T-helper 2 cell treated with Interferon-gamma antibody and Interleukin-4, amounts not matched to agents 100 ng/mL and 5 ng/mL, for 36 hours (primary cell): ENCODE results near the gene SPATA1. TPM values are rescaled to one million over a fixed set of nuclear protein-coding genes. Genes with fewer than 3 reads are reported as not detected.

Experiments
- intact Hi-C: fragments of 100-400 bp; cut with micrococcal nuclease; formaldehyde crosslinking; loops from one replicate; pipeline ENCODE4 v1.15.1; 2023
- total RNA-seq: library from RNA; stranded (reverse); gene quantifications from 2 replicates; pipeline ENCODE4 v1.2.3, GENCODE V29; 2022

SPATA1 gene
- total RNA-seq, 1 donor from 2014 or later = 1.8 TPM

DNA sequence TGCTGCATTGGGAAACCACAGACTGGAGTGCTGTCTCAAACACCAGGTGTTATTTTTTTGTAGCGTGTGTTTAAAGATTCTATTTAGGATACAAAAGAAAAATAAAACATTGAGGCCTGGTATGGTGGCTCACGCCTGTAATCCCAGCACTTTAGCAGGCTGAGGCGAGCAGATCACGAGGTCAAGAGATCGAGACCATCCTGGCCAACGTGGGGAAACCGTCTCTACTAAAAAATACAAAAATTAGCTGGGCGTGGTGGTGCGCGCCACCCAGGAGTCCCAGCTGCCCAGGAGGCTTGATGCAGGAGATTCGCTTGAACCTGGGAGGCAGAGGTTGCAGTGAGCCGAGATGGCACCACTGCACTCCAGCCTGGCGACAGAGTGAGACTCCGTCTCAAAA is 1.7 kb downstream of the SPATA1 start:
- intact Hi-C loops = loop anchor here (2.0 to 10.0 kb wide), 7 partner anchors 73 to 769 kb away; partner anchors contain the start of genes BCL10, C1orf52, MCOLN2 and SYDE2

GRCh38 chr1:84508510-84508909 is 2.3 kb downstream of the SPATA1 start:
- intact Hi-C loops = loop anchor here (5.0 to 10.0 kb wide), 5 partner anchors 346 to 769 kb away; partner anchors contain the start of genes BCL10, MCOLN2 and SYDE2

- intact Hi-C loops = loop anchor here (5.0 to 10.0 kb wide), 5 partner anchors 346 to 768 kb away; partner anchors contain the start of genes BCL10, MCOLN2 and SYDE2
Observed at GRCh38 chr1:84509029-84509428, 2.8 kb downstream of the SPATA1 start.

GRCh38 chr1:84510165-84510564 is 4.0 kb downstream of the SPATA1 start:
- intact Hi-C loops = no loop called here

DNA sequence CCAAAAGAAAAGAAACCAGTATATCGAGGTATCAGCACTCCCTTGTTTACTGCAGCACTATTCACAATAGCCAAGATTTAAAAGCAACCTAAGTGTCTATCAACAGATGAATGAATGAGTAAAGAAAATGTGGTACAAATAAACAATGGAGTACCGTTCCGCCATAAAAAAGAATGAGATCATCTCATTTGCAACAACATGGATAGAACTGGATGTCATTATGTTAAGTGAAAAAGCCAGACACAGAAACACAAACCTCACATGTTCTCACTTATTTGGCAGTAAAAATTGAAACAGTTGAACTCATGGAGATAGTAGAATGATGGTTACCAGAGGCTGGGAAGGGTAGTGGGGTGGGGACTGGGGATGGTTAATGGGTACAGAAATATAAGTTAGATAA is 4.5 kb downstream of the SPATA1 start:
- intact Hi-C loops = no loop called here

DNA sequence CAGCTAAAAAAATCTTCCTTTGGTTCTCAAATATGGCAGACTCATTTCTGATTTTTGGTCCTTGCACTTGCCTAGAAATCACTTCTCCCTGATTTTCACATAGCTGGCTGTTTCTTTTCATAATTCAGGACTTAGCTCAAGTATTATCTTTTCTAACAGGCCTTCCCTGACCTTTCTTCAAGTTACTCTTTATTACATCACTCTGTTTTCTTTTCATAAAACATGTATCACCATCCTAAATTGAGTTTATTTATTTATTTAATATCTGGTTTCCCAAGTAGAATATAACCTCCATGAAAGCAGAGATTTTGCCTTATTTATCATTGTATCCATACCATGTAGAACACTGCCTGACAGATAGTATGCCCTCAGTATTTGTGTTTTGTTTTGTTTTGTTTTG is 18.4 kb downstream of the SPATA1 start:
- intact Hi-C loops = no loop called here

DNA sequence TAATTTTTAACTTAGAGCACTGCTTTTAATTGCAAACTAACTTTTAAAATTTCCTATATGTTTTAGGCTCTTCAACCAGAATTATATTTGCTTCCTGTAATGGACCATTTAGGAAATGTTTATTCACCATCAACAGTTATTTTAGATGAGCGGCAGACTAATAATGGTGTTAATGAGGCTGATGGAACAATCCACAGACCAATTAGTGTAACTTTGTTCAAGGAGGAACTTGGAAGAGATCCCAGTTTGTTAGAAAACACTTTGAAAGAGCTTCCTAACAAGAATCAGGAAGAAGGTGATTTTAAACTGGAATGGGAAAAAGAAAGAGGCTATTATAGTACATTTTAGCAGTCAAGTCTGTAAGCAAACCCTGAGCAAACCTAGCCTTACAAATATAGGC is 19.6 kb downstream of the SPATA1 start:
- intact Hi-C loops = no loop called here

DNA sequence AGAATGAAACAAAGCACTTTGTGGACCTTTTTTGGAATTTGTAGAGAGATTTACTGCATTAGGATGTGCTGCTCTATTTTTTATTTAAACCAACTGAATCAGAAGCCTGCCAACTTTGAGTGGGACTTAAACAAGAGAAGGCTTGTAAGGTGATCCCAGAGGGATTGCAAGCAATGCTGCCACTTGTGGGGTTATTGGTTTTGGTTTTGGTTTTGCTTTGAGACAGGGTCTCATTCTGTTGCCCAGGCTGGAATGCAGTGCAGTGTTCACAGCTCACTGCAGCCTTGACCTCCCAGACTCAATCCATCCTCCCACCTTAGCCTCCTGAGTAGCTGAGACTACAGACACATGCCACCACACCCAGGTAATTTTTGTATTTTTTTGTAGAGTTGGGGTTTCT is 32.4 kb downstream of the SPATA1 start:
- intact Hi-C loops = no loop called here

- intact Hi-C loops = no loop called here
Observed at GRCh38 chr1:84539972-84540371, 33.8 kb downstream of the SPATA1 start.

DNA sequence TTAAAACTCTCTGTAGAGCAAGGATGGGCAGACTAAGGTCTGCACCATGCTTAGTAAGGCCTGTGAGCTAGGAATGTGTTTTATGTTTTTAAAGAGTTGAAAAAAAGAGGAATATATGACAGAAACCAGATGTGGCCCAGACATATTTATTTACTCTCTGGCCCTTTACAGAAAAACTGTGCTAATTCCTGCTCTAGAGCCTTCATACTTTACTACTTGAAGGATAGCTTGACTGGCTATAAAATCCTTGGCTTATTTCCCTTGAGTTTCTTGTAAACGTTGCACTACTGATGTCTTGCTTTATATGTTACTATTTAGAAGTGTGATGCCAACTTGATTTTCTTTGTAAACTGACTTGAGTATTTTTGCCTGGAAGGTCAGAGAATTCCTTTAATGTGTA is 34.6 kb downstream of the SPATA1 start:
- intact Hi-C loops = no loop called here

- intact Hi-C loops = no loop called here
Observed at GRCh38 chr1:84541679-84542078, 35.5 kb downstream of the SPATA1 start.

- intact Hi-C loops = no loop called here
Observed at GRCh38 chr1:84550826-84551225, 44.6 kb downstream of the SPATA1 start.

DNA sequence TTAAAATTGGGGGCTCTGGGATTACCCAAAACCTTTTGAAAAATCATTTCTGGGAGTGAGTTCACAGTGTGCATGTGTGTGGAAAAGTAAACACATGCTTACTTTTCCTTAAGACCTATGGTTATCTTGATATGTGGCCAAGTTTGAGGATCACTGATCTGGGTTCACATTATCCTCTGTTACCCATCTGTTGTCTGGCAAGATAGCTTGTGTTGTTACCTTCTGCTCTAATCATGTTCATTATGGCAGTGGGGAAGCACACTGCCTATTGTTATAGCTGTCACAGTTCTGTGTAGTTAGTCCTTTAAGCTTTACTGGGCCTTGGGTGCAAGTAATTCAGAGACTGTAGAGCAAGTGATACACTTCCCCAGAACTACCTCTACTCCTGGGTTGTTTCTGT is 63.0 kb downstream of the SPATA1 start:
- intact Hi-C loops = no loop called here

DNA sequence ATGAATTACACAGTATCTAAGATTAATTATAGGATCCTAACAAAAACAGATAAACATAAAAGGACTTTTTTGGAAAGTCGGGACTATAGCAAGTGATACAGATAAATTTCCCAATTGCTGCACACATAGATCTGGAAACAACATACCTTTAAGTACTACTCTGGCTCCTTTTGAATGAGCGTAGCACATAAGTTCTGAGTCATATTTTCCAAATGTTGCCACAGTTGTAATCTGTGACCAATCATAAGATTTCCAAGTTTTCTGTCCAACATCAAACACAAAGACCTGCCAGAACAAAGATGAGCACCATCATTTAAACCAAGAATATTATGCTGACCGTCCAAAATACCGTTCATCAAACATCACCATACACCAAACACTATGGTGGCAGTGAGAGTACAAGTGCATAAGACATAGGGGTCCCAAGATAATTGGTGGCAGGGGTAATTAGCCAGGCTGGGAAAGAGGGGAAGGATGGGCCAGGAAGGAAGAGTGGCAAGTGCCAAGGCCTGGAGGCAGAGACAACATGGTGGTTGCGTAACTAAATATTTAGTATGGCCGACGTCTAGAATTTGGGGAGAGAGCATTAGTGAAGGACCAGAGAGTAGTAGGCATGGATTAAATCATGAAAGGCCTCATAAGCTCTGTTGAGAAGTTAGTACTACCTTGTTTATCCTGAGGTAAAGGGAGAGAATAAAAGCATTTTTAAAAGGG is 64.4 kb downstream of the SPATA1 start:
- intact Hi-C loops = loop anchor here (5.0 to 10.0 kb wide), 4 partner anchors 292 to 1134 kb away; partner anchors contain the start of genes C1orf52, SYDE2 and ZNHIT6

GRCh38 chr1:84571150-84571535 is 65.0 kb downstream of the SPATA1 start:
- intact Hi-C loops = loop anchor here (5.0 to 10.0 kb wide), 4 partner anchors 291 to 1134 kb away; partner anchors contain the start of genes C1orf52, SYDE2 and ZNHIT6

DNA sequence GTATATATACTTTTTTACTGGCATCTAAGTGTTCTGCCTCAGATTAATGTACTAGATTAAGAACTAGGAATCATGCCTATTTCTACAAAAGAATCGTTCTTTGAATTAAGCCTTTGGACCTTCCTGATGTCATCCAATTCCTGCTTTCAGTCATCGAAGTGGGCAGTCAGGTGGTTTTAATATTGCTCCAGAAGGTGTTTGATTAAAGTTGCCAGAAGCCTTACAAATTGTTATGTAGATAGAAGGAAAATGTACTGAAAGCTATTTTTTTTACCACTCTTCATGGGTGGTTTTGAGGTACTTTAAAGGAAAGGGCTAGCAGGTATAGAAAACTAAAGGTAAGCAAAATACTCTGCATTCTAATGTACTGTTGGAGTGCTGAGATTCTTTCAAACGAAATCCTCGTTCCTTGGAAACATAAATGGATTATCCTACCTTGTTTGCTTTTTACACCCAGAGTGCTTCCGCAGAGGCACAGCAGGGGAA is 67.3 kb downstream of the SPATA1 start:
- intact Hi-C loops = loop anchor here (1.0 to 10.0 kb wide), 6 partner anchors 94 to 1131 kb away; partner anchors contain the start of genes C1orf52, RPF1, SYDE2 and ZNHIT6

DNA sequence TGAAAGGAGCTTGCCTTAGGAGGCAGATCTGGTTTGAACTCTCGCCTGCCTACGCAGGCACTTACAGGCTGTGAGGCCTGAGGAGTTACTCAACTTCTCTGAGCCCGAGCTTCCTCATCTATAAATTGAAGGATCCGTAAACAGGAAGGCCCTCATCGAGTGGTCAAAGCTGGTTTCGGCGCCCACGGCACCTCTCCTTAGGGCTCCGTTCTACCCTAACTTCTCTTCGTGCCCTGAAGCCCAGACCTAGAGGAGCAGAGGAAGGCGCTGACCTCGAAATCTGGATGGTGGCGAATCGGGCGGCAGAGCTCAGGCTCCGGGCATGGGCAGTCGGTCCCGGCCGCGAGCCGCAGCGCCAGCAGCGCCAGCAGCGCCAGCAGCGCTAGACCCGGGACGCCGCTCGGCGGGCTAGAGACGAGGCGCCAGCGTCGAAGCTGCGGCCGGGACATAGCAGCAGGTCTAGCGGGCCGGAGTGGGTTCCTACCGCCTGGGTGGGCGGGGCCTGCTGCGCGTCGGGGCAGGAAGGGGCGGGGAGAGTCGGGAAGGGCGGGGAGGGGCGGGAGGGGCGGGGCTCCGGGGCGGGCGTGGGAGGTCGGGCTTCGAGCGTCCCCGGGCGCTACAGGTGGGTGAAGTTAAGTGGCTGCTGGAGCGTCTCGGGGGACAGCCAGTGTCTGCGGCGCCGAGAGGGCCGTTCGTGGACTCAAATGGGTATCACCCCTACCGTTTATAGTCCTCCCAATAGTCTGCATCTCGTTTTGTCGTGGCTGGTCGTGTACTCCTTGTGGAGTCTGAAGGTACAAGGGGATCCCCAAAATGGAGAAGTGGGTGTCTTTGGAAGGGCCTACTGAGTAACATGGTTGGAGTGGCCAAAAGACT is 68.0 kb downstream of the SPATA1 start, which contains the start of gene CTBS:
TSS of gene CTBS (minus strand) at position 474 of the 876 bp plus-strand sequence. CDS start at position 449, 25 bp downstream.
- intact Hi-C loops = loop anchor here (1.0 to 10.0 kb wide), 13 partner anchors 46 to 1131 kb away; partner anchors contain the start of genes BCL10, C1orf52, GNG5 and PRKACB

DNA sequence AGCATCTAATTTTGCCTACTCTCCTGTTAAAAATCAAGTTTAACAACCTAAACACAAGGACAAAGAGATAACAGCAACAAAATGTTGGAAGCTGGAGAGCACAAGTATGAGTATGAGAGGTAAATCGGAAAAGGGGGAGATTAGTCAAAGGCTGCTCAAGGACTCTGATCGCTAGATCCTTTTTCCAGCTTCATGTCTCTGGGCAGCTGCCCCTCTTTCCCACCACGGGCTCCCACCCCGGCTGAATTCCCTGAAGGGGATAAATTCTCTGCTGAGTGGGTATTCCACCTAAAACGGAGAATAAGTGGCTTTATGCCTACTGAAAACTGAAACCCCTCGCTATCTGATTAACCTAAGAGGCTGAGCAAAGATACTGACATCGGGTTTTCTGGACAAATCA is 68.8 kb downstream of the SPATA1 start:
- intact Hi-C loops = loop anchor here (1.0 to 10.0 kb wide), 11 partner anchors 45 to 1130 kb away; partner anchors contain the start of genes BCL10, C1orf52, GNG5 and PRKACB

- intact Hi-C loops = no loop called here
Observed at GRCh38 chr1:84581648-84582047, 75.5 kb downstream of the SPATA1 start.

DNA sequence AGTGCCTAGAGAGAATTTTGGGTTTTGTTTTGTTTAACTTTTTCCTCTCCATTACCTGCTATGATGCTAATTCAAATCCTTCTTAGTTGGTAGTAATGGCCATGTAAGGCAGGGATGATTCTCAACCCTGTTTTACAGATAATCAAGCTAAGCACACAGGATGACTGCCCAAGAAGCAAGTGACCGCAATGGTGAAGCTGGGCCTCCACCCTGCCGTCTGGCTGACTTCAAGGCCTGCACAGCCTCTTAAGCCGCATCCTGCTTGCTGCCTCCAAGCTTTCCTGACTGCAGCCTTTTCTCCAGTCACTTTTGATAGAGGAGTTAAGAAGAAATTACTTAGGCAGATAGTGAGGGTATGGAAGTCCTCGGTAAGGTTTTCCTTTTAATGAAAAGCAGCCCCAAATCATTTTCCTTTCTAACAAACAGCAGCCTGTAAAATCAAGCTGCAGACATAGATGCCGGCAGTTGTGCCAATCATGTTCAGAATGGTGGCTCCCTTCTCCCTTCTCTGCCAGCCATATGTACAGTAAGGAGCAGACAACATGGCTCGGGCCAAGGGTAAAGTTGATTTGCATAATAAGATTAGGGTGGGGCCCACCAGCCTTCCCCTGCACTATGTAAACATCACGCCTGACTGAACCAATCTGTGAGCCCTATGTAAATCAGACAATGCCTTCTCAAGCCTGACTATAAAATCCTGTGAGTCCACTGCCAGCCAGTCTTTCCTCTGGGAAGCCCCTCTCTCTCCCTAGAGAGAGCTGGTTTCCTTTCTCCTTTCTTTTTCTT is 76.8 kb downstream of the SPATA1 start:
- intact Hi-C loops = no loop called here

GRCh38 chr1:84583648-84584047 is 77.5 kb downstream of the SPATA1 start:
- intact Hi-C loops = no loop called here
